Uterus (tissue), 2 donors: ENCODE results near the gene VAV3.

Experiments
- POLR2A ChIP-seq, 2 donors: fragments of 450-650 bp; IDR thresholded peaks; one replicate each; pipeline ENCODE4 v1.6.1; 2016; ENCODE audit warnings: antibody characterized with exemption in 2 of 2, mild to moderate bottlenecking in 1 of 2, moderate library complexity in 1 of 2
- TF ChIP-seq, protein P1 (sequence below), 4 experiments: fragments of 200-600 bp in 2 of 4; fragments of 450-650 bp in 2 of 4; sonication (generic) in 2 of 4; IDR thresholded peaks; one replicate each; pipeline ENCODE4 v1.5.1; 2016 to 2019; ENCODE audit warnings: antibody characterized with exemption in 4 of 4, mild to moderate bottlenecking in 2 of 4, moderate library complexity in 1 of 4

GRCh38 chr1:108000184-108000583, 35.2 kb upstream of the VAV3 start:
- TF ChIP-seq, protein P1, sequence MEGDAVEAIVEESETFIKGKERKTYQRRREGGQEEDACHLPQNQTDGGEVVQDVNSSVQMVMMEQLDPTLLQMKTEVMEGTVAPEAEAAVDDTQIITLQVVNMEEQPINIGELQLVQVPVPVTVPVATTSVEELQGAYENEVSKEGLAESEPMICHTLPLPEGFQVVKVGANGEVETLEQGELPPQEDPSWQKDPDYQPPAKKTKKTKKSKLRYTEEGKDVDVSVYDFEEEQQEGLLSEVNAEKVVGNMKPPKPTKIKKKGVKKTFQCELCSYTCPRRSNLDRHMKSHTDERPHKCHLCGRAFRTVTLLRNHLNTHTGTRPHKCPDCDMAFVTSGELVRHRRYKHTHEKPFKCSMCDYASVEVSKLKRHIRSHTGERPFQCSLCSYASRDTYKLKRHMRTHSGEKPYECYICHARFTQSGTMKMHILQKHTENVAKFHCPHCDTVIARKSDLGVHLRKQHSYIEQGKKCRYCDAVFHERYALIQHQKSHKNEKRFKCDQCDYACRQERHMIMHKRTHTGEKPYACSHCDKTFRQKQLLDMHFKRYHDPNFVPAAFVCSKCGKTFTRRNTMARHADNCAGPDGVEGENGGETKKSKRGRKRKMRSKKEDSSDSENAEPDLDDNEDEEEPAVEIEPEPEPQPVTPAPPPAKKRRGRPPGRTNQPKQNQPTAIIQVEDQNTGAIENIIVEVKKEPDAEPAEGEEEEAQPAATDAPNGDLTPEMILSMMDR (IDR thresholded peaks at IDR 0.05): no peak
- TF ChIP-seq POLR2A (IDR thresholded peaks at IDR 0.05): no peak
